HG02973 (cell line): Measurements from ENCODE around the gene TMEM87B.
A peak's percentile ranks its signal among the peaks of the same experiment; 100 is the strongest.
"Not testable (repeated sequence)": the region's sequence is repeated elsewhere in the genome, so short reads cannot be mapped to it uniquely, and the experiment has no call there.

ENCODE experiments used
- ATAC-seq: cut with Tn5 transposase; IDR thresholded peaks from one replicate; pipeline ENCODE4 v1.9.1; 2021; ENCODE audit warnings: moderate library complexity; ENCODE audit not compliant: unreplicated experiment

TMEM87B gene

DNA sequence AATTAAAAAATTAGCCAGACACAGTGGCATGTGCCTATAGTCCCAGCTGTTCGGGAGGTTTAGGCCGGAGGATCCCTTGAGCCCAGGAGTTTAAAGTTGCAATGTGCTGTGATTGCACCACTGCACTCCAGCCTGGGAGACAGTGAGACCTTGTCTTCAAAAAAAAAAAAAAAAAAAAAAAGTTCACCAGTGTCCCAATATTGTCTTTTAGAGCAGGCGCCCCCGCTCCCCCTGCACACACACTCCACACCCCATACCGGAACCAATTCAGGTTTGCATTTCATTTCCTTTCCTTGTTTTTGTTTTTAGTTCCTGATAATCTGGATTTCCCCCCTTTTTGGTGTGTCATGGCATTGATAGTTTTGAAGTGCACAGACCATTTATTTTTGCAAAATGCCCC is 10.4 kb downstream of the TMEM87B start:
- no peak for ATAC-seq

DNA sequence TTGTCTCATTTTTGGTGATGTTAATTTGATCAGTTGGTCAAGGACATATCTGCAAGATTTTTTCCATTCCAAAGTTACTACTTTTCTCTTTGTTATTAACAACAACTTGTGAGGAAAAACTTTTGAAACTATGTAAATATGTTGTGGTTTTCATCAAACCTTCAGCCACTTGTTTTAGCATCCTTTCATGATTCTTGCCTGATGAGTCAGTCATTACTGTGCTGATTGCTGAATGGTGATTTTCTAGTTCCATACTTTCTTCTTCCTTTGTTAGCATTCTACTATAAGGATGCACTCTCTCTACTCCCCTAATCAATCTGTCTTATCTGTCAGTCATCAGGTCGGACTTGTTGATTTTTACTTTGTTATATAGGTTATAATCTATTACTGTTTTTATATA is 10.9 kb downstream of the TMEM87B start:
- peak; percentile 54 for ATAC-seq

DNA sequence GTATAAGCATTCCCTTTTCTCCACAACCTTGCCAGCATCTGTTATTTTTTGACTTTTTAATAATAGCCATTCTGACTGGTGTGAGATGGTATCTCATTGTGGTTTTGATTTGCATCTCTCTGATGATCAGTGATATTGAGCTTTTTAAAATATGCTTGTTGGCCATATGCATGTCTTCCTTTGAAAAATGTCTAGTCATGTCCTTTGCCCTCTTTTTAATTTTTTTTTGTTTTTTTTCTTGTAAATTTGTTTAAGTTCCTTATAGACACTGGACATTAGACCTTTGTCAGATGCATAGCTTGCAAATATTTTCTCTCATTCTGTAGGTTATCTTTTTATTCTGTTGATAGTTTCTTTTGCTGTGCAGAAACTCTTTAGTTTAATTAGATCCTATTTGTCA is 14.7 kb downstream of the TMEM87B start:
- not testable (repeated sequence) for ATAC-seq

DNA sequence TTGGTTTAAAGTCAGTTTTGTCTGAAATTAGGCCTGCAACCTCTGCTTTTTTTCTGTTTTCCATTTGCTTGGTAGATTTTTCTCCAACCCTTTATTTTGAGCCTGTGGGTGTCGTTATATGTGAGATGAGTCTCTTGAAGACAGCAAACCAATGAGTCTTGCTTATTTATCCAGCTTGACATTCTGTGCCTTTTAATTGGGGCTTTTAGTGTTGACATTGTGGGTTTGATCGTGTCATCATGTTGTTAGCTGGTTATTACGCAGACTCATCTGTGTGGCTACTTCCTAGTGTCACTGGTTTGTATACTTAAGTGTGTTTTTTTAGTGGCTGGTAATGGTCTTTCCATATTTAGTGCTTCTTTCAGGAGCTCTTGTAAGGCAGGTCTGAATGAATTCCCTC is 18.8 kb downstream of the TMEM87B start:
- no peak for ATAC-seq

DNA sequence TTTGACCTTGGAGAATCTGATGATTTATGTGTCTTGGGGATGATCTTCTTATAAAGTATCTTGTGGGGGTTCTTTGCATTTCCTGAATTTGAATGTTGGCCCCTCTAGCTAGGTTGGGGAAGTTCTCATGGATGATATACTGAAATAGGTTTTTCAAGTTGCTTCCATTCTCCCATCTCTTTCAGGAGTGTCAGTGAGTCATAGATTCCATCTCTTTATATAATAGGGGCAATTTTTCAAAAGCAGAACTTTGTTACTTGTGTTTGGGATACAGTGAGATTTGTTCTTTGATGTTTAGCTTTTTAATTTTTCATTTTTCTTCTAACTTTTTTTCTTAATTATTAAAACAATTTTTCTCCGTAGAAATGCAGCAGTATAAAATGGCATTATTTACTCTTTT is 19.4 kb downstream of the TMEM87B start:
- no peak for ATAC-seq

DNA sequence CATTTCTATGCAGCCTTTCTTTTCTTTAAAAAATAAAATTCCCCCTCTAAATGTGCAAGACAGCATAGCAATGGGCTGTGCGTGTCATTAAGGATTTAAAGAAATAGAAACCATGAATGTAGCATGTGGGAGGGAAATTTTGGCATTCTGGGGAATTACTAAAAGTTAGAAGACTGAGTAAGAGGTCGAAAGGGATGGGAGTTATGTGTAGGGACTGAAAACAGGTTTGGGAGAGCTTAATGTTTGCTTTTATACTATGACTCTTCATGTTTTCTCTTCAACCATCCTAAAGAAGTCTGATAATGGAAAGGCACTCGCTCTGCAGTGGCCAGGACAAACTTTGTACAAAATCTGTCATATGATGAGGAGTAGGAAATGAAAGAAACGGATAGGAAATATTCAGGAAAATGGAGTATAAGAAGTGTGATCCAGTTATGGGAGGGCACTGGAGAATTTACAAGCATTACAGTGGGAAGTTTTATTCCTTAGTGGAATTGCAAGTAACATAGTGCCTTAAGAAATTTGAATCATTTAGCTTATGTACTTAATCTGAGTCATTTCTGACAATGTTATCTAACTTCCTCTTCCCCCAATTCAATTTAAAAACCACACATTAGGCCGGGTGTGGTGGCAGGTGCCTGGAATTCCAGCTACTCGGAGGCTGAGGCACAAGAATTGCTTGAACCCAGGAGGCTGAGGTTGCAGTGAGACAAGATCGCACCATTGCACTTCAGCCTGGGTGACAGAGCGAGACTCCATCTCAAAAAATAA is 20.6 kb downstream of the TMEM87B start:
- ATAC-seq: no peak

DNA sequence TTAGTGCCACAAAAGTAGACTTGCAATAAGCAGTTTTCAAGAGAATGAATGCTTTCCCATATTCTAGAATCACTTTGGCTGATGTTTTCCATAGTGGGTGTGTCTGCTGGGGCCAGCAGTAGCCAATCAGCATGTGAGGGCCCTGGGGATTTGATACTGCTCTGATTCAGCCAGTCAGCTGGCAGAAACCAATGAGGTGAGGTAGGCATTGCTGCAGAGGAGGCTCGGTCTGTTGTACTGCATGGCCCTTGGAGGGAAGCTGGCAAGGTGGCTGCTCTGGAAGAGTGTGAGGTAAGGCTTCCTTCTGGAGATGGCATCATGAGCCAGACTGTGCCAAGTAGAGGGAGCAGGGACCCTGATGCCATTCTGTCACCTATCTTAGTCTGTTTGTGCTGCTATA is 22.7 kb downstream of the TMEM87B start:
- ATAC-seq: no peak

DNA sequence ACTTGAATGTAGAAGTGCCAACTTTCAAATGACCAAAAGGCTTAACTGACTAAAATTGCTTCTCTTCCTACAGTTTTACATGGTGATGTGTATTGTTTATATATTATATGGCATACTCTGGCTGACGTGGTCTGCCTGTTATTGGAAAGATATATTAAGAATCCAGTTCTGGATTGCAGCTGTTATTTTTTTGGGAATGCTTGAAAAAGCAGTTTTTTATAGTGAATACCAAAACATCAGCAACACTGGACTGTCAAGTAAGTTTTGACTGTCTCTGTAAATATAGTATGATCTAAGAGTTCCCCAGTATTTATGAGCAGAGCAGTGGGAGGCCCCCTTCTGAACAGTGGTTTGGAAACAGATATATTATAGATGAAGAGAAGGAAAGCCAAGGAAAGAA is 26.2 kb downstream of the TMEM87B start:
- ATAC-seq: no peak

DNA sequence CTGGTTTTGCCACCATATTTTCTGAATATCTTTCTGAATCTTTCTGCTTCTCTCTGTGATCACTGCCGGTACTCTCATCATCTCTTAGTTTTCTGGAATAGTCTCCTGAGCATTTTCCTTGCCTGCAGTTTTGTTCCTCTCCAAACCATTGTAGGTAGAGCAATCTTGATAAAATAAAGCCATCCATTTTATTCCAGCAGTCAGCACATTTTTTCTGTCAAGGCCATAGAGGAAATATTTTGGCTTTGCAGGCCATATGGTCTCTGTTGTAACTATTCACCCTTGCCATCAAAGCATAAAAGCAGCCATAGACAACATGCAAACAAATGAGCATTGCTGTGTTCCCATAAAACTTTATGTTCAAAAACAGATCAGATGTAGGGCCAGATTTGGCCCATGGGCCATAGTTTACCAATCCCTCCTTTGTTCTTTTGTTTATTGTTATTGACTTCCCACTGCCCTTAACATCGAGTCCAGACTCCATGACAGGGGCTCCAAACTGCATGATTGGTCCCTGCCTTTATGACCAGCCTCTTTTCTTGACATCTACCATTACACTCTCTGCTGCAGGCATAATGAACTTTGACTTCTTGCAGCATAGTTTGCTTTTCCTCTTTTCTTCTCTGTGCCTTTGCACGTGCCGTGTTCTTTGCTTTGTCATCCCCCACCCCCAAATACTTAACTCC is 29.8 kb downstream of the TMEM87B start:
- no peak for ATAC-seq

DNA sequence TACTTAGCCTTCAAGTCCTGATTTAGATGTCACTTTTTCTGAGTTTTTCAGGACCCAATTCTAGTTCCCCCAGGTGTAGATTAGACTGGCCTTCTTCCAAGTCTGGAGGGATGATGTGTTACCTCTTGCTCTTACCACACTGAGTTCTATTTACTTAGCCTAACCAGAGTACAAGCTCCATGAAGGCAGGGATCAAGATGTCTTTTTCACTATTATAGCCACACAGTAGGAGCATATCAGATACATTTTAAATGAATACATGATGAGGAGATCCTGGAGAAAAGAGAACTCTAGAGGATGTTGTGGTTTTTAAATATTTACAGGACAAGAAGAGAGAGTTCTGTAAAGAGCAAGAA is 30.3 kb downstream of the TMEM87B start:
- no peak for ATAC-seq

DNA sequence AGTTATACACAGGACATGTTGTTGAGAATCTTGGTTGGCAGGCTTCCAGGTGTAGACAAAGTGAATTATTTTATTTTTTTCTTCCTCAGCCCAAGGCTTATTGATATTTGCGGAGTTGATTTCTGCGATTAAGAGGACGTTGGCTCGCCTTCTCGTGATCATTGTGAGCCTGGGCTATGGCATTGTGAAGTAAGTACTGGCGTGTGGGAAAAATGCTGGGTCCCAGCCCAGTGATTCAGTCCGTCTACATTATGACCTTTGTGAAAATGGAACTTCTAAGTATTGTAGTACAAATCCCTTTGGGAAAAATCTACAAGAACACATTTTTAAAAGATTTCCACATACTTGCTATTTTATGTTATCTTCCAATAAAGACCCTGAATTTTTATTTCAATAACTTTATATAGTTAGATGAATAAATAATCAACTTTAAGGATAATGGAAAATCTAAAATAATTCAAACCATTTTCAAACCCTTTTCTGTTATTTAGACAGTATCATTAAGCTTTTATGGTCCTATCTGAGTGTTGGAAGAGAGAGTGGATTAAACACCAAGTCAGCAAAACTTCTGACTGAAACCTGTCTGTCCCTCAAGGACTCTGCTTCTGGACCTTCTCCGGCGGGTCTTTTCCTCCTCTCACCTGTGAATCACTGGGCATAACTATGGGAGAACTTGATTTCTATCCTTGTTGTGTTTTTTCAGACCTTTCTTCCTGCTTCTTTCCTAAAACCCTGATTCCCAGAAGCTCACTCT is 31.0 kb downstream of the TMEM87B start:
- no peak for ATAC-seq

DNA sequence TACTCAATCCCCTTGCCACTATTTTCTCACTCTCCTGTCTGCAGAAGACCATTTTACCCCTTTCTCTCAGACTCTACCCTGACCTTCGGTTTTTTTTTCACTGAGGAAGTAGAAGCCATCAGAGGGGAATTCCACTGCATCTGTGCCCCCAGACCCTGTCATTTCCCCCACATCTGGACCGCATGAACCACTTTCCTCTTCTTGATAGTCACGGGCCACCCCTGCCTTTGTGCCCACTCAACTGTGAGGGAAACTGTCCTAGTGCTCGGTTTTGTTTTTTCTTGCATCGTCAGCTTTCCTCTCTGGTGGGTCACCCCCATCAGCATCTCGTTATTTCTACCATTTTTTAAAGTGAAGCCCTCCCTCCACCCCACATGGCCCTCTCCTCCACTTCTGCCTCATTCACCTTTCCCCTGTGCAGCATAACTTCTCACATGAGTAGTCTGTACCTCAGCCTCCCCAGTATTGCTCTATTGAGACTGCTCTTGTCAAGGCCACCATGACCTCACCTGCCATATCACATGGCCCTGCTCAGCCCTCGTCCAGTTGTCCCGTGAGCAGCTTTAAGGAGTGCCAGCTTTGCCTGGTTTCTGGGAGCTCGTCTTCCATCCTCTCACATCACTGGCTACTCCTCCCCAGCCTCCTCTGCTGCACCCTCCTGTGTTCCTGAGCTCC is 32.4 kb downstream of the TMEM87B start:
- peak; percentile 62 for ATAC-seq

DNA sequence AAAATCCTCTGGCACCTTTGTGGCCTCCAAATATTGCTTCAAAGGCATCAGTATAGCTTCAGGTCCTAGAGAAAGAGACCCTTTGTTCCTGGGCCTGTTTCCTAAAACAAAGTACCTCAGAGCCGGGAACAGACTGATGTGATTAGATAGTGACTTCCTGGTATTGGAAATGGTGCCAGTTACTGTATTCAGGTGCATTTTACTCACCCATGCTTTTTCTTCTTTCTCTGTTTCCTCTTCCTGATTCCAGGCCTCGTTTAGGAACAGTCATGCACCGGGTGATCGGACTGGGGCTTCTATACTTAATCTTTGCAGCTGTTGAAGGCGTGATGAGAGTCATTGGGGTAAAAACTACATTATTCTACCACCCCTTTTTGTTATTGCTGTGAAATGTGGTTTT is 34.3 kb downstream of the TMEM87B start:
- no peak for ATAC-seq

DNA sequence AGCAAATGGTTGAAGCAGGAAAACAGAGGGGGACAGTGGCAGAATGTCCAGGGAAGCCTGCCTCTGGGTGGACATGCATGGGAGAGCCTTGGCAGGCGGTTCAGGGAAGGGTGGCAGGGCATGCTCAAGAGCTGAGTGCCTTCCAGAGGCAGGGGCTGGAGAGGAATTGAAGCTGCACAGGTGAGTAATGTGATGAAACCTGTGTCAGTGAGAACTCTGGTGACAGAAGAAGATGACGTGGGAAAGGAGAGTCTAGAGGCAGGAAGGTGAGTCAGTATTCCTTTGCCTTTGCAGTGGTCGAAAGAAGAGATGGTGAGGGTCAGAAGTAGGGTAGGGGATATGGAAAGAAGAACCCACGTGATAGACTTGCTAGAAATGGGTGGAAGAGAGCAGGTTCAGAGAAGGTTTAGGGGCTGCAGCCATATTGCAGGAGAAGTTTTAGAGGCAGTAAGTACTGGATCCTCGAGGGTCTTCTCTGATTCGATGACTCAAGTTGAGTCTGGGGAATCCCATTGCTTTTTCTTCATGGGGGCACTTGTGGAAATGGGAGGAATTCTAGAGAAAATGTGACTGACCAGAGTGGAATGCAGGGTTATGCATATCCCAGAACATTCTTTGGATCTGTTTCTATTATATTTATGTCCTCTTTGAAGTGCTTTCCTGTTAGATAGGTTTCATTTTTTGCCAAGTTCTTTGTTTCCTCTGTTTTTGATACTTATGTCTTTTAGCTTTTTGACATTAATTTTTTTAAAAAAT is 37.4 kb downstream of the TMEM87B start:
- ATAC-seq: no peak

DNA sequence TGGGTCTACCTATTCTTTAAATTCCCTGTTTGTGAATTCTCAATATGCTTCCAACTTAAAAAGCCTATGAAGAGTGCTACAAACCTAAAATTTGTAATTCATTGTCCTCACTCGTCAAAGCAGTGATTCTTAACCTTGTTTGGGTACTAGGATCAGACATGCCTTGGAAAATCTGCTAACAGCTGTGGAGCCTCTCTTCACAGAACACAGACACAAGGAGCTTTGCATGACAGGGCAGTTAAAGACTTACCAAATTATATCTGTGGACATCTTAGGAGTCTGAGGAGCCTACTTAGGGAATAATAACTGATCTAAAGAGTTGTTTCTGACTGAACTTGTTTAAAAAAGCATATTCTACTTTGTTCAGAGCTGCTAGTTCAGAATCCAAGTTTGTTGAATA is 38.1 kb downstream of the TMEM87B start:
- no peak for ATAC-seq

DNA sequence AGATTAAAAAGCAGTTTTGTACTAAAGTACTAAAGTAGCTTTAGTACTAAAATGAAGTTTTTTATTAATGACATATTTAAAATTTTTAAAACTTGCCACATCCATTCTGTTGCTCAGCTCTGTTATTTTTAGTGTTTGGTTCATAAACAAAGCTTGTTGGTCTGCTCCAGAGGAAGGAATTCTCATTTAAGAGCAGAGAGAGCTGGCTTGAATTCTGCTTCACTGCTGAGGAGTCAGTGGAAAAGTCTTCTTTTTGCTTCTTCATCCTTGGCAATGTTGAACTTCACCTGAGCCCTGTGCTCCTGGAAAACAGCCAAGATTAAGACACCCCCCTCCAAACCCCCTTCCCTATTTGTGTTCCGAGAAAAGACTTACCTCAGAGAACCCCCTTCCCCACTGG is 40.6 kb downstream of the TMEM87B start:
- ATAC-seq: no peak

DNA sequence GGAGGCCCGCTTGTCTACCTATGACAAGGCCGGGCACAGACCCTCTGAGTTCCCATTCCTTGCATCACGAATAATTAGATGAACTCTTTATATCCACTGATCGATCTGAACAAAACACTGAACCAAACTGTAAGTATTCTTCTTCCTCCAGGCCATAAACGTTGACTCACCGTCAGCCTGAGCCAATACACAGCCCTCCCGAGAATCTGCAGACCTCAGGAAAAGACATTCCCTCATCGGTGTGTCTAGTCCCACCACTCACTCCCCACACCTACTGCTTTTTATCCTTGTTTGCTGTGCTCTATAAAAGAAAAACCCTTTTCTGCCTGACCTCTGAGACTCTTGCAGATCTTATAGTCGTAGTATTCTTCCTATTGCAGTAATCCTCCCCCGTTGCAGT is 41.0 kb downstream of the TMEM87B start:
- ATAC-seq: no peak

DNA sequence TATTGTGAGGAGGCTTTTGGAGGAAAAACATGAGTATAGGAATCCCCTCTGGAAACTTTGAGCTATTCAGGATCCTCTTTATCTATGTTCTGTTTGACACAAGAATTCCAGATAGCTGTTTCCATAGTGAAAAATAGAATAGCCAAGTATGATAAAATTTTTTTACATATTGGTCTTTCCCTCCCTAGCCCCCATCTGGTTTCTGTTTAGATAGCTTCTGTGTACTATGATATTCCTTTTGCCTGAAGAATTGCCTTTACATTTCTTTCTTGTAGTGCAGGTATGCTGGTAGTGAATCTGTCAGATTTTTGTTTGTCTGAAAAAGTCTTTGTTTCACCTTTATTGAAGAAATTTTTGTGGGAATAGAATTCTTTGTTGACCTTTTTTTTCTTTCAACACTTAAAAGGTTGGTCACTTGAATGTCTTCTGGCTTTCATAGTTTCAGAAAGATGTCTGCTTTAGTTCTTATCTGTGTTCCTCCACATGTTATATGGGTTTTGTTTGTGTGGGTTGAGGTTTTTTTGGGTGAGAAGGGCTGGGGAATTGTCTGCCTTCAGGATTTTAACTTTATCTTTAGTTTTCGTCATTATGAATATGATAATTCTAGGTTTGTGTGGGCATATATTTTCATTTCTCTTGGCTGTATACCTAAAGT is 53.2 kb downstream of the TMEM87B start:
- no peak for ATAC-seq

DNA sequence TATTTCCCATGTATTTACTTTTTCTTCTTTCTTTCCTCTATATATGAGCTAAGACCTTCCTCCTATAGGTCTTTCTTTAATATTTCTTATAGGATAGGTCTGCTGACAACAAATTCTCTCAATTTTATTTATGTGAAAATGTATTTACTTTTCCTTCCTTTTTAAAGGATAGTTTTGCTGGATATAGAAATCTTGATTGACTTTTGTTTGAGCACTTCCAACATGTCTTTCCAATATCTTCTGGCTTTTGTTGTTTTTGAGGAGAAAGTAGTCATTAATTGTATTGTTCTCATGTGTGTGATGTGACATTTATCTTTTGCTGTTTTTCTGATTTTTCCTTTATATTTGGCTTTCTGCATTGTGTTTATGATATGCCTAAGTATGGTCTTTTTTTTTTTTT is 54.2 kb downstream of the TMEM87B start:
- ATAC-seq: no peak

DNA sequence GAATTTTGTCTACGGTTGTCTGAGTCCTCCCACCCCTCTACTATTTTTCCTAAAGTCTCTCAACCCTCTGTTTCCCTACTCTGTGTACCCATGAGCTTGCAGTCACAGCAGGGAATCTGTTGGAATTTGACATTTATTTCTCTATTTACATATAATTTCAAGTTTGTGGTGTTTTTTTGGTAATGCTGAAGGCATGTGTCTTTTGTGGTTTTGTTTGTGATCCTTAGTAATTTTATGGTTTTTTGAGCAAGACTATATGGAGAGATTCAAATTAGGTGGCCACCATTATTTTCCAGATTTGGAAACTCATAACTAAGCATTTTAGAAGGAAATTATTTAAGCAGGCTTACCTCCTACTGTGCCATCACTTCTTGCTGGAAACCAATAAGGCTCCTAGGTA is 55.9 kb downstream of the TMEM87B start:
- ATAC-seq: no peak
